Measurements from ENCODE around the gene DIP2C. TPM values are rescaled to one million over a fixed set of nuclear protein-coding genes. Genes with fewer than 3 reads are reported as not detected.
"Not testable (repeated sequence)": the region's sequence is repeated elsewhere in the genome, so short reads cannot be mapped to it uniquely, and the experiment has no call there.

Gene DIP2C
- polyA plus RNA-seq, 1 donor, result 26.3 TPM

GRCh38 chr10:610642-611305, 78.7 kb downstream of the DIP2C start:
- not testable (repeated sequence) for DNase-seq (ENCODE audit: low read depth)

- DNase-seq (ENCODE audit: low read depth), result no peak
These were observed 79.5 kb downstream of the DIP2C start for GRCh38 chr10:609868-610545.

GRCh38 chr10:609262-609658, 80.2 kb downstream of the DIP2C start:
- DNase-seq (ENCODE audit: low read depth), result no peak

- DNase-seq (ENCODE audit: low read depth), result no peak
These were observed 80.9 kb downstream of the DIP2C start for GRCh38 chr10:608331-609261.

GRCh38 chr10:607545-608185, 81.8 kb downstream of the DIP2C start:
- DNase-seq (ENCODE audit: low read depth), result no peak

- no peak for DNase-seq (ENCODE audit: low read depth)
These were observed 82.5 kb downstream of the DIP2C start for GRCh38 chr10:606762-607544.

- no peak for DNase-seq (ENCODE audit: low read depth)
These were observed 83.7 kb downstream of the DIP2C start for GRCh38 chr10:605632-606325.

GRCh38 chr10:604716-605631, 84.5 kb downstream of the DIP2C start:
- DNase-seq (ENCODE audit: low read depth), result no peak

- DNase-seq (ENCODE audit: low read depth), result no peak
These were observed 85.7 kb downstream of the DIP2C start for GRCh38 chr10:603745-604144.

- DNase-seq (ENCODE audit: low read depth), result no peak
These were observed 87.0 kb downstream of the DIP2C start for GRCh38 chr10:602391-603005.

GRCh38 chr10:601660-601963, 87.9 kb downstream of the DIP2C start:
- DNase-seq (ENCODE audit: low read depth), result no peak

- no peak for DNase-seq (ENCODE audit: low read depth)
These were observed 88.4 kb downstream of the DIP2C start for GRCh38 chr10:600876-601659.

GRCh38 chr10:600234-600633, 89.2 kb downstream of the DIP2C start:
- DNase-seq (ENCODE audit: low read depth), result no peak

- DNase-seq (ENCODE audit: low read depth), result no peak
These were observed 89.7 kb downstream of the DIP2C start for GRCh38 chr10:599767-600166.

GRCh38 chr10:598415-599170, 90.9 kb downstream of the DIP2C start:
- no peak for DNase-seq (ENCODE audit: low read depth)

- DNase-seq (ENCODE audit: low read depth), result no peak
These were observed 91.5 kb downstream of the DIP2C start for GRCh38 chr10:597976-598375.

GRCh38 chr10:596725-597345, 92.6 kb downstream of the DIP2C start:
- no peak for DNase-seq (ENCODE audit: low read depth)

Data from forelimb muscle (tissue), 1 donor.